CD4-positive, CD25-positive, alpha-beta regulatory T cell (primary cell): ENCODE data around the gene UST. TPM values are rescaled to one million over a fixed set of nuclear protein-coding genes. Genes with fewer than 3 reads are reported as not detected.

Experiments
- ATAC-seq, 2 donors: fragments of 150-1000 bp; cut with Tn5 transposase; one replicate each; pipeline ENCODE4 v1.10.0; 2021; ENCODE audit warnings: low read depth in 2 of 2, moderate number of reproducible peaks in 2 of 2, moderate library complexity in 1 of 2
- DNase-seq, 3 donors: peaks; one replicate each; pipeline versions ENCODE4 v3.0.0 to v3.0.0-alpha.2; 2012 to 2022; ENCODE audit warnings: mixed read lengths in 1 of 3
- H3K27ac ChIP-seq: one replicate; pipeline ENCODE4 v1.7.0; 2013; ENCODE audit warnings: mild to moderate bottlenecking, low read length; ENCODE audit not compliant: insufficient read depth, poor library complexity, severe bottlenecking
- H3K27me3 ChIP-seq: one replicate; pipeline ENCODE4 v1.7.0; 2013; ENCODE audit warnings: low read length; ENCODE audit not compliant: control insufficient read depth, insufficient read depth
- H3K36me3 ChIP-seq: one replicate; pipeline ENCODE4 v1.7.0; 2013; ENCODE audit warnings: mild to moderate bottlenecking, low read length, moderate library complexity; ENCODE audit not compliant: control insufficient read depth, insufficient read depth
- H3K4me1 ChIP-seq: 2 replicates; pipeline ENCODE4 v1.7.0; 2013; ENCODE audit warnings: mild to moderate bottlenecking, low read length; ENCODE audit not compliant: insufficient read depth, control insufficient read depth, poor library complexity, severe bottlenecking
- H3K4me3 ChIP-seq: one replicate; pipeline ENCODE4 v1.7.0; 2013; ENCODE audit warnings: low read depth, mild to moderate bottlenecking, low read length, moderate library complexity
- H3K9me3 ChIP-seq, 2 experiments: 1 replicate in 1 of 2; 2 replicates in 1 of 2; pipeline ENCODE4 v1.7.0; 2013; ENCODE audit warnings: low read length in 2 of 2, mild to moderate bottlenecking in 1 of 2, moderate library complexity in 1 of 2; ENCODE audit not compliant: control insufficient read depth in 2 of 2
- H3K27ac Mint-ChIP-seq, 3 donors: one replicate each; pipeline ENCODE4 v1.8.0; 2020 to 2022; ENCODE audit warnings: mild to moderate bottlenecking in 3 of 3, mixed read lengths in 3 of 3, moderate library complexity in 2 of 3
- H3K27me3 Mint-ChIP-seq: one replicate; pipeline ENCODE4 v1.8.0; 2022; ENCODE audit warnings: mild to moderate bottlenecking, mixed read lengths
- H3K36me3 Mint-ChIP-seq: one replicate; pipeline ENCODE4 v1.8.0; 2020; ENCODE audit warnings: mixed read lengths
- H3K4me1 Mint-ChIP-seq, 4 donors: one replicate each; pipeline ENCODE4 v1.8.0; 2020 to 2022; ENCODE audit warnings: mixed read lengths in 4 of 4, mild to moderate bottlenecking in 1 of 4
- H3K4me3 Mint-ChIP-seq, 4 donors: one replicate each; pipeline ENCODE4 v1.8.0; 2020 to 2022; ENCODE audit warnings: mild to moderate bottlenecking in 4 of 4, mixed read lengths in 4 of 4, moderate library complexity in 3 of 4
- H3K9me3 Mint-ChIP-seq, 7 donors: one replicate each; pipeline ENCODE4 v1.8.0; 2020 to 2022; ENCODE audit warnings: mixed read lengths in 7 of 7, mild to moderate bottlenecking in 3 of 7, moderate library complexity in 2 of 7
- polyA plus RNA-seq, 4 donors: library from polyadenylated mRNA; unstranded; fragments of 300-500 nt; fragmentation: Illumina TruSeq; gene quantifications; one replicate each; pipeline ENCODE4 v1.2.3, GENCODE V29; 2021
- total RNA-seq: library from RNA; stranded (reverse); gene quantifications from one replicate; pipeline ENCODE4 v1.2.3, GENCODE V29; 2022

The UST gene
- total and polyA plus RNA-seq, 5 donors from 2014 or later: 1.1 to 2.9 (median 2.5) TPM

GRCh38 chr6:148795563-148795962 lies 48.7 kb downstream of the UST start:
- H3K27ac Mint-ChIP-seq: no peak overlapping the region
- no peak overlapping the region for H3K4me3 ChIP-seq
- H3K36me3 ChIP-seq: no peaks in the 10 kb centered on the region
- DNase-seq: no peak
- no peak for ATAC-seq
- no peaks in the 10 kb centered on the region for H3K9me3 ChIP-seq
- H3K36me3 Mint-ChIP-seq: no peaks in the 10 kb centered on the region
- peaks cover 2% of the 10 kb centered on the region for H3K27me3 ChIP-seq
- no peak overlapping the region for H3K27ac ChIP-seq
- H3K4me1 ChIP-seq: no peaks in the 10 kb centered on the region
- H3K4me3 Mint-ChIP-seq: no peak overlapping the region
- peaks cover 0 to 8% (median 1%) of the 10 kb centered on the region in 4 donors for H3K4me1 Mint-ChIP-seq
- H3K9me3 Mint-ChIP-seq: peaks cover 0 to 6% (median 0%) of the 10 kb centered on the region in 7 donors
- no peaks in the 10 kb centered on the region for H3K27me3 Mint-ChIP-seq

GRCh38 chr6:148799647-148800046 lies 52.8 kb downstream of the UST start:
- H3K36me3 Mint-ChIP-seq: no peaks in the 10 kb centered on the region
- H3K4me3 Mint-ChIP-seq: no peak overlapping the region
- ATAC-seq: no peak
- no peaks in the 10 kb centered on the region for H3K9me3 ChIP-seq
- H3K27me3 ChIP-seq: peaks cover 2% of the 10 kb centered on the region
- peaks cover 4% of the 10 kb centered on the region for H3K27me3 Mint-ChIP-seq
- no peak for DNase-seq
- no peaks in the 10 kb centered on the region for H3K36me3 ChIP-seq
- H3K27ac ChIP-seq: no peak overlapping the region
- H3K4me1 Mint-ChIP-seq: peaks cover 0 to 8% (median 1%) of the 10 kb centered on the region in 4 donors
- peak overlapping the region in 1 of 3 donors; percentile 9 for H3K27ac Mint-ChIP-seq
- H3K4me3 ChIP-seq: no peak overlapping the region
- H3K4me1 ChIP-seq: no peaks in the 10 kb centered on the region
- peaks cover 0 to 3% (median 0%) of the 10 kb centered on the region in 7 donors for H3K9me3 Mint-ChIP-seq

- DNase-seq (no peak), ATAC-seq (no peak)
- no peaks in the 10 kb centered on the region for H3K36me3 ChIP-seq
- H3K4me3 ChIP-seq: no peak overlapping the region
- Mint-ChIP-seq H3K27ac (no peak overlapping the region), H3K27me3 (peaks cover 4% of the 10 kb centered on the region), H3K4me3 (no peak overlapping the region), H3K36me3 (no peaks in the 10 kb centered on the region), H3K4me1 (peaks cover 0 to 8% (median 1%) of the 10 kb centered on the region in 4 donors), H3K9me3 (peaks cover 0 to 3% (median 0%) of the 10 kb centered on the region in 7 donors)
- no peaks in the 10 kb centered on the region for H3K27me3 ChIP-seq
- no peaks in the 10 kb centered on the region for H3K9me3 ChIP-seq
- no peaks in the 10 kb centered on the region for H3K4me1 ChIP-seq
- no peak overlapping the region for H3K27ac ChIP-seq
Measured at GRCh38 chr6:148800536-148800935, 53.7 kb downstream of the UST start.

- no peak overlapping the region for H3K4me3 ChIP-seq
- no peaks in the 10 kb centered on the region for H3K9me3 ChIP-seq
- Mint-ChIP-seq H3K27ac (no peak overlapping the region), H3K9me3 (peaks cover 0 to 2% (median 0%) of the 10 kb centered on the region in 7 donors), H3K4me1 (peaks cover 0 to 3% (median 0%) of the 10 kb centered on the region in 4 donors), H3K4me3 (no peak overlapping the region), H3K27me3 (peaks cover 8% of the 10 kb centered on the region), H3K36me3 (no peaks in the 10 kb centered on the region)
- H3K36me3 ChIP-seq: no peaks in the 10 kb centered on the region
- no peaks in the 10 kb centered on the region for H3K27me3 ChIP-seq
- DNase-seq (no peak), ATAC-seq (no peak)
- no peak overlapping the region for H3K27ac ChIP-seq
- no peaks in the 10 kb centered on the region for H3K4me1 ChIP-seq
Measured at GRCh38 chr6:148803979-148804378, 57.1 kb downstream of the UST start.

GRCh38 chr6:148805777-148806176 lies 58.9 kb downstream of the UST start:
- no peak overlapping the region for H3K4me3 Mint-ChIP-seq
- ATAC-seq: no peak

GRCh38 chr6:148807784-148808183 lies 61.0 kb downstream of the UST start:
- DNase-seq (no peak), ATAC-seq (no peak)
- H3K27ac ChIP-seq: no peak overlapping the region
- Mint-ChIP-seq H3K4me1 (no peaks in the 10 kb centered on the region), H3K4me3 (no peak overlapping the region), H3K36me3 (no peaks in the 10 kb centered on the region), H3K27me3 (peaks cover 8% of the 10 kb centered on the region), H3K9me3 (peaks cover 0 to 9% (median 0%) of the 10 kb centered on the region in 7 donors), H3K27ac (no peak overlapping the region)
- H3K36me3 ChIP-seq: no peaks in the 10 kb centered on the region
- H3K9me3 ChIP-seq: no peaks in the 10 kb centered on the region
- H3K27me3 ChIP-seq: no peaks in the 10 kb centered on the region
- no peaks in the 10 kb centered on the region for H3K4me1 ChIP-seq
- H3K4me3 ChIP-seq: no peak overlapping the region

More at GRCh38 chr6:148805777-148806176, 58.9 kb downstream of the UST start:
- no peaks in the 10 kb centered on the region for H3K4me1 ChIP-seq
- DNase-seq: no peak
- no peaks in the 10 kb centered on the region for H3K9me3 ChIP-seq
- no peaks in the 10 kb centered on the region for H3K27me3 ChIP-seq
- Mint-ChIP-seq H3K27ac (no peak overlapping the region), H3K36me3 (no peaks in the 10 kb centered on the region), H3K4me1 (no peaks in the 10 kb centered on the region), H3K9me3 (no peaks in the 10 kb centered on the region), H3K27me3 (peaks cover 8% of the 10 kb centered on the region)
- no peak overlapping the region for H3K27ac ChIP-seq
- no peak overlapping the region for H3K4me3 ChIP-seq
- H3K36me3 ChIP-seq: no peaks in the 10 kb centered on the region

GRCh38 chr6:148808786-148809304 lies 62.0 kb downstream of the UST start:
- no peaks in the 10 kb centered on the region for H3K36me3 Mint-ChIP-seq

GRCh38 chr6:148811459-148811858 lies 64.6 kb downstream of the UST start:
- no peaks in the 10 kb centered on the region for H3K27me3 ChIP-seq
- H3K36me3 Mint-ChIP-seq: no peaks in the 10 kb centered on the region
- ATAC-seq (no peak), DNase-seq (no peak)
- H3K4me3 ChIP-seq: no peak overlapping the region
- H3K36me3 ChIP-seq: no peaks in the 10 kb centered on the region
- H3K27ac Mint-ChIP-seq: no peak overlapping the region
- H3K27me3 Mint-ChIP-seq: peaks cover 11% of the 10 kb centered on the region
- H3K27ac ChIP-seq: no peak overlapping the region
- peaks cover 0 to 9% (median 3%) of the 10 kb centered on the region in 7 donors for H3K9me3 Mint-ChIP-seq
- H3K4me1 ChIP-seq: no peaks in the 10 kb centered on the region
- H3K4me1 Mint-ChIP-seq: no peaks in the 10 kb centered on the region
- no peak overlapping the region for H3K4me3 Mint-ChIP-seq
- no peaks in the 10 kb centered on the region for H3K9me3 ChIP-seq

More at GRCh38 chr6:148808786-148809304, 62.0 kb downstream of the UST start:
- Histone ChIP-seq H3K27me3 (no peaks in the 10 kb centered on the region), H3K4me1 (no peaks in the 10 kb centered on the region), H3K27ac (no peak overlapping the region), H3K36me3 (no peaks in the 10 kb centered on the region), H3K9me3 (no peaks in the 10 kb centered on the region), H3K4me3 (no peak overlapping the region)
- no peak overlapping the region for H3K4me3 Mint-ChIP-seq
- H3K27ac Mint-ChIP-seq: no peak overlapping the region
- no peaks in the 10 kb centered on the region for H3K4me1 Mint-ChIP-seq
- peaks cover 4% of the 10 kb centered on the region for H3K27me3 Mint-ChIP-seq
- DNase-seq (no peak), ATAC-seq (no peak)
- peaks cover 0 to 9% (median 0%) of the 10 kb centered on the region in 7 donors for H3K9me3 Mint-ChIP-seq
